GM21526 (cell line): ENCODE data around the gene TMEM196.
A peak's percentile ranks its signal among the peaks of the same experiment; 100 is the strongest.
"Not testable (repeated sequence)": the region's sequence is repeated elsewhere in the genome, so short reads cannot be mapped to it uniquely, and the experiment has no call there.

Experiments
- ATAC-seq: cut with Tn5 transposase; IDR thresholded peaks from one replicate; pipeline ENCODE4 v1.9.1; 2021; ENCODE audit warnings: moderate library complexity; ENCODE audit not compliant: unreplicated experiment, low FRiP score

TMEM196 gene

GRCh38 chr7:19708397-19709248 is 64.8 kb downstream of the TMEM196 start, which contains the start of gene POLR1F:
TSS of gene POLR1F (minus strand) at chr7:19709037. CDS start at chr7:19709016, 21 bp downstream.
- ATAC-seq = peak; percentile 99

GRCh38 chr7:19707240-19707639 is 66.2 kb downstream of the TMEM196 start:
- no peak for ATAC-seq

DNA sequence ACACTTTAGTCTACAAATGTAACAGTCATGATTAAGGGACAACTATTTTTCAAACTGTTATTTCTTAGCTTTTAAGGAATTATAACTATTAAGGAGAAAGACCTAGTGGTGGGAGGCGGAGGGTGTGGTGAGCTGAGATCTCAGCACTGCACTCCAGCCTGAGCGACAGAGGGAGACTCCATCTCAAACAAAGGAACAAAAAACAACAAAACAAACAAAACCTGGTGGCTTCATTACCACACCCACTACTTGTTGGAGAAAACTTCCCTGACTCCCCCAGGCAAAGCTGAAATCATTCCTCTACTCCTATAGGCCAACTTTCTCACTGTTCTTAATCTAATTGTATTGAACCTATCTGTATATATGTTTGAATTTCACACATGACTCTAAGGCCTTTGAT is 67.8 kb downstream of the TMEM196 start:
- no peak for ATAC-seq

GRCh38 chr7:19701471-19701870 is 71.9 kb downstream of the TMEM196 start:
- ATAC-seq = no peak

DNA sequence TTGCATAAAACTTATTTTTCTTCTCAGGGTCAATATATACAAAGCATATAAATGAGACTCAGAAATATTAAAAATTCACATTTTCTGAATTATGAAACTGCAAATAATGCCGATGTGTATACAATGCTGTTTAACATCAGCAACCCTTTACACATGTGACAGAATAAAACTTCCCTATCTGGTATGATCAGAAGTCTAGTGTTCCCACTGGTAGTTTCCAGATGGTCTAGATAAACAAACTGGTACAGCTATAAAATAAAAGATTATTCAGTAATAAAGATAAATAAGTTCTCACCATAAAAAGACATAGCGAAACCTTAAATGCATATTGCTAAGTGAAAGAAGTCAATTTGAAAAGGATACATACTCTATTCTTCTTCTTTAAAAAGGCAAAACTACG is 72.5 kb downstream of the TMEM196 start:
- no peak for ATAC-seq

DNA sequence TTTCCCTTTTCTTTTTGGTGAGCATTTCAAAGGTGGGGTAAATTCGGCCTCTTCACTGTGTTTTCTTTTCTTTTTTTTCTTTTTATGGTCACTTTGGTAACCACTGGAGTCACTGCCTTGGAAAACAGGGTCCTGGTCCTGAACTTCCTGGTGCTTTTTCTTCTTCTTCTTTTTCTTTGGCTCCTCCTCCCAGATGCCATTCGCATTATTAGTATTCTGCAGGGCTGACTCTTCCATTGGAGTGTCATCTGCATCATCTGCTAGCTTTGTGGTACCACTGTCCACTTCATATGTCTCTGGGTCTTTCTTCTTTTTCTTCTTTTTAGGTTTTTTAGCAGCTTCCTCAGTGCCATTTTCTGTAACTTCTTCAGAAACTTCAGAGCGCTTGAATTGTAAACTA is 75.1 kb downstream of the TMEM196 start:
- ATAC-seq = no peak

GRCh38 chr7:19696926-19697325 is 76.5 kb downstream of the TMEM196 start:
- no peak for ATAC-seq

- ATAC-seq = no peak
Measured at GRCh38 chr7:19692111-19692828, 81.1 kb downstream of the TMEM196 start.

- ATAC-seq = no peak
Measured at GRCh38 chr7:19690736-19691135, 82.7 kb downstream of the TMEM196 start.

DNA sequence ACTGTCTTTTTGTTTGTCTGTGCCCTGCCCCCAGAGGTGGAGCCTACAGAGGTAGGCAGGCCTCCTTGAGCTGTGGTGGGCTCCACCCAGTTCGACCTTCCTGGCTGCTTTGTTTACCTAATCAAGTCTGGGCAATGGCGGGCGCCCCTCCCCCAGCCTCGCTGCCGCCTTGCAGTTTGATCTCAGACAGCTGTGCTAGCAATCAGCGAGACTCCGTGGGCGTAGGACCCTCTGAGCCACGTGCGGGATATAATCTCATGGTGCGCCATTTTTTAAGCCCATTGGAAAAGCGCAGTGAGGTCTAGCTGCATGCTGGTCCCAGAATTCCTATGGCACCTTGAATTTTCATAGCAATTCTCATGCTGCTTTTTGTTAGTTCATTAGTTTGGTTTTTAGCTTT is 84.3 kb downstream of the TMEM196 start:
- not testable (repeated sequence) for ATAC-seq

GRCh38 chr7:19681596-19681995 is 91.8 kb downstream of the TMEM196 start:
- no peak for ATAC-seq

- ATAC-seq = peak; percentile 72
Measured at GRCh38 chr7:19677180-19677579, 96.2 kb downstream of the TMEM196 start.

DNA sequence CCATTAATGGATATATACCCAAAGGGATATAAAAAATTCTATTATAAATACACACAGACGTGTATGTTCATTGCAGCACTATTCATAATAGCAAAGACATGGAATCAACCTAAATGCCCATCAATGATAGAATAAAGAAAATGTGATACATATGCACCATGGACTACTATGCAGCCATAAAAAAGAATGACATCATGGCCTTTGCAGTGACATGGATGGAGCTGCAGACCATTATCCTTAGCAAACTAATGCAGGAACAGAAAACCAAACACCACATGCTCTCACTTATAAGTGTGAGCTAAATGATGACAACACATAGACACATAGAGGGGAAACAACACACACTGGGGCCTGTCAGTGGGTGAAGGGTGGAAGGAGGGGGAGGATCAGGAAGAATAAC is 97.6 kb downstream of the TMEM196 start:
- no peak for ATAC-seq

DNA sequence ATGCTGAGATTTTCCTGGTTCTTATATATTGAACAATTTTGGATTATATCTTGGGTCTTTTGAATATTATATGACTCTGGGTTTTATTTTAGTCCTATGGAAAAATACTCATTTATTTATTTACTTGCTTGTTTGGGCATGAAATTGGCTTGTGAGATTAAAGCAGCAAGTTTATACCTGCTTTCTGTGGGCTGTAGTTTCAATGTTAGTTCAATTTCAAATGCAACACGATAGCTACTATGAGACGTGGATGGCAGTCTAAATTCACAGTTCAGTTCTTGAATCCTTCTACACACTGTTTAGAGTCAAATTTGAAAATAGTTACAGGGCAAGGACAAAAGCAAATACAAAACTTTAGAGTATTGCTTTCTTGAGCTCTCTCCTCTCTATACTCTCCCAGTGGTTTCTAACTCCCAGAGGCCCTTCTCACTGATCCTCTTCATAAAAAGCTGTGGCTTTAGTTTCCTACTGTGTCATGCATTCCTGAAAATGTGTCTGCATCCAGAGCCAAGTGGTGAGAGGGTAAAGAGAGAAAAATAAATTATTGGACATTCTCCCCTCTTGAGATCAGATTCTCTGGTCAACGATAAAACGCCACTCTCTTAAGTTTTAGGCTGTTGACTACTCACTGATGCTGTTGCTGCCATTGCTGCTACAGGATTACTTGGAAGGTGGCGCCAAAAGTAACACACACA is 99.0 kb downstream of the TMEM196 start:
- ATAC-seq = no peak

GRCh38 chr7:19670806-19671205 is 102.6 kb downstream of the TMEM196 start:
- no peak for ATAC-seq
